ENCODE measurements around the gene PRR7. TPM values are rescaled to one million over a fixed set of nuclear protein-coding genes. Genes with fewer than 3 reads are reported as not detected.
A peak's percentile ranks its signal among the peaks of the same experiment; 100 is the strongest.

Gene PRR7
- total RNA-seq, 4 donors from 2014 or later = 1.9 to 3.0 TPM; not detected in 2

- TF ChIP-seq POLR2A (IDR thresholded peaks at IDR 0.05) = no peak
- TF ChIP-seq CTCF (IDR thresholded peaks at IDR 0.05) = no peak
- no peak overlapping the region for H3K4me3 ChIP-seq
- H3K9me3 ChIP-seq = no peaks in the 10 kb centered on the region
- H3K27me3 ChIP-seq = no peaks in the 10 kb centered on the region
- H3K4me1 ChIP-seq = peaks cover 0 to 23% of the 10 kb centered on the region in 2 donors
- peak overlapping the region; percentile 48 to 63 for H3K27ac ChIP-seq
- intact Hi-C loops (cut with DNase I; ENCODE audit: low total_unique reads) = no loop called here
- no peak for DNase-seq
- H3K36me3 ChIP-seq = no peaks in the 10 kb centered on the region
These were observed 11.5 kb downstream of the PRR7 start for GRCh38 chr5:177457852-177458681.

GRCh38 chr5:177458912-177459350 lies 12.3 kb downstream of the PRR7 start:
- Histone ChIP-seq H3K27me3 (no peaks in the 10 kb centered on the region), H3K4me3 (no peak overlapping the region), H3K36me3 (no peaks in the 10 kb centered on the region), H3K4me1 (peaks cover 0 to 21% of the 10 kb centered on the region in 2 donors), H3K27ac (no peak overlapping the region), H3K9me3 (no peaks in the 10 kb centered on the region)
- TF ChIP-seq POLR2A (IDR thresholded peaks at IDR 0.05) (no peak), CTCF (IDR thresholded peaks at IDR 0.05) (no peak)
- intact Hi-C loops (cut with DNase I; ENCODE audit: low total_unique reads) = no loop called here
- no peak for DNase-seq

GRCh38 chr5:177459357-177459756 lies 12.7 kb downstream of the PRR7 start:
- H3K36me3 ChIP-seq = no peaks in the 10 kb centered on the region
- H3K4me3 ChIP-seq = no peak overlapping the region
- H3K27ac ChIP-seq = no peak overlapping the region
- TF ChIP-seq CTCF (IDR thresholded peaks at IDR 0.05) (no peak), POLR2A (IDR thresholded peaks at IDR 0.05) (no peak)
- no peaks in the 10 kb centered on the region for H3K9me3 ChIP-seq
- H3K27me3 ChIP-seq = no peaks in the 10 kb centered on the region
- peaks cover 0 to 17% of the 10 kb centered on the region in 2 donors for H3K4me1 ChIP-seq
- intact Hi-C loops (cut with DNase I; ENCODE audit: low total_unique reads) = no loop called here
- no peak for DNase-seq

GRCh38 chr5:177459819-177460628 lies 13.4 kb downstream of the PRR7 start:
- Histone ChIP-seq H3K4me3 (no peak overlapping the region), H3K27ac (no peak overlapping the region), H3K27me3 (no peaks in the 10 kb centered on the region), H3K36me3 (no peaks in the 10 kb centered on the region), H3K9me3 (no peaks in the 10 kb centered on the region), H3K4me1 (peaks cover 0 to 14% of the 10 kb centered on the region in 2 donors)
- TF ChIP-seq POLR2A (IDR thresholded peaks at IDR 0.05) (no peak), CTCF (IDR thresholded peaks at IDR 0.05) (no peak)
- DNase-seq = no peak
- intact Hi-C loops (cut with DNase I; ENCODE audit: low total_unique reads) = no loop called here
